Neural progenitor cell (in vitro differentiated cells): Measurements from ENCODE around the gene NIBAN1. TPM values are rescaled to one million over a fixed set of nuclear protein-coding genes. Genes with fewer than 3 reads are reported as not detected.

Experiments
- DNase-seq: peaks from one replicate; pipeline ENCODE4 v3.0.0-alpha.2; 2016; ENCODE audit warnings: low spot score
- H2AFZ ChIP-seq: fragments of 200-600 bp; sonication (generic); replicated peaks from 2 replicates; pipeline ENCODE4 v1.6.1; 2016; ENCODE audit warnings: antibody characterized with exemption
- H3F3A ChIP-seq: fragments of 200-600 bp; sonication (generic); 2 replicates; pipeline ENCODE4 v1.6.1; 2016; ENCODE audit warnings: antibody characterized with exemption, low read depth
- H3K27ac ChIP-seq: fragments of 200-600 bp; sonication (generic); 2 replicates; pipeline ENCODE4 v1.5.1; 2016; ENCODE audit warnings: mild to moderate bottlenecking
- H3K27me3 ChIP-seq: fragments of 200-600 bp; sonication (generic); 2 replicates; pipeline ENCODE4 v1.6.1; 2016; ENCODE audit warnings: mild to moderate bottlenecking, moderate library complexity
- H3K36me3 ChIP-seq: fragments of 200-600 bp; sonication (generic); 2 replicates; pipeline ENCODE4 v1.5.1; 2016
- H3K4me1 ChIP-seq: fragments of 200-600 bp; sonication (generic); 2 replicates; pipeline ENCODE4 v1.6.1; 2016; ENCODE audit warnings: mixed run types
- H3K4me2 ChIP-seq: fragments of 200-600 bp; sonication (generic); 2 replicates; pipeline ENCODE4 v1.6.1; 2016
- H3K4me3 ChIP-seq: fragments of 200-600 bp; sonication (generic); 2 replicates; pipeline ENCODE4 v1.5.1; 2016
- H3K79me2 ChIP-seq: fragments of 200-600 bp; sonication (generic); 2 replicates; pipeline ENCODE4 v1.6.1; 2016; ENCODE audit warnings: low read depth
- H3K9ac ChIP-seq: fragments of 200-600 bp; sonication (generic); 2 replicates; pipeline ENCODE4 v1.6.1; 2016
- H3K9me3 ChIP-seq: fragments of 200-600 bp; sonication (generic); 2 replicates; pipeline ENCODE4 v1.5.1; 2016; ENCODE audit warnings: low read depth
- H4K20me1 ChIP-seq: fragments of 200-600 bp; sonication (generic); 2 replicates; pipeline ENCODE4 v1.6.1; 2016; ENCODE audit warnings: low read depth
- H3K27ac Mint-ChIP-seq: 3 replicates; pipeline ENCODE4 v1.8.0; 2021; ENCODE audit warnings: mixed read lengths
- H3K27me3 Mint-ChIP-seq: 2 replicates; pipeline ENCODE4 v1.8.0; 2022; ENCODE audit warnings: low read depth, mild to moderate bottlenecking, inconsistent platforms, moderate library complexity, mixed read lengths; ENCODE audit not compliant: insufficient read depth
- H3K36me3 Mint-ChIP-seq: 3 replicates; pipeline ENCODE4 v1.8.0; 2021; ENCODE audit warnings: mixed read lengths
- H3K4me1 Mint-ChIP-seq: 3 replicates; pipeline ENCODE4 v1.8.0; 2021; ENCODE audit warnings: mixed read lengths
- H3K4me3 Mint-ChIP-seq: 3 replicates; pipeline ENCODE4 v1.8.0; 2021; ENCODE audit warnings: mild to moderate bottlenecking, moderate library complexity, mixed read lengths
- H3K9me3 Mint-ChIP-seq: 3 replicates; pipeline ENCODE4 v1.8.0; 2020; ENCODE audit warnings: mixed read lengths
- CTCF ChIP-seq: fragments of 200-600 bp; sonication (generic); IDR thresholded peaks from 2 replicates; pipeline ENCODE4 v1.5.1; 2017; ENCODE audit warnings: antibody characterized with exemption, mild to moderate bottlenecking
- EZH2 ChIP-seq: fragments of 200-600 bp; sonication (generic); IDR thresholded peaks from 2 replicates; pipeline ENCODE4 v1.6.1; 2017; ENCODE audit warnings: antibody characterized with exemption, mild to moderate bottlenecking, moderate library complexity
- EZH2phosphoT487 ChIP-seq: fragments of 200-600 bp; sonication (generic); IDR thresholded peaks from 2 replicates; pipeline ENCODE4 v1.6.1; 2017; ENCODE audit warnings: antibody characterized with exemption
- total RNA-seq: library from RNA; depleted of rRNA; stranded (reverse); fragments of >200 nt; gene quantifications from 2 replicates; pipeline ENCODE4 v1.2.3, GENCODE V29; 2015; ENCODE audit warnings: low replicate concordance

Gene NIBAN1
- total RNA-seq, 1 donor from 2014 or later: 0.36 TPM

DNA sequence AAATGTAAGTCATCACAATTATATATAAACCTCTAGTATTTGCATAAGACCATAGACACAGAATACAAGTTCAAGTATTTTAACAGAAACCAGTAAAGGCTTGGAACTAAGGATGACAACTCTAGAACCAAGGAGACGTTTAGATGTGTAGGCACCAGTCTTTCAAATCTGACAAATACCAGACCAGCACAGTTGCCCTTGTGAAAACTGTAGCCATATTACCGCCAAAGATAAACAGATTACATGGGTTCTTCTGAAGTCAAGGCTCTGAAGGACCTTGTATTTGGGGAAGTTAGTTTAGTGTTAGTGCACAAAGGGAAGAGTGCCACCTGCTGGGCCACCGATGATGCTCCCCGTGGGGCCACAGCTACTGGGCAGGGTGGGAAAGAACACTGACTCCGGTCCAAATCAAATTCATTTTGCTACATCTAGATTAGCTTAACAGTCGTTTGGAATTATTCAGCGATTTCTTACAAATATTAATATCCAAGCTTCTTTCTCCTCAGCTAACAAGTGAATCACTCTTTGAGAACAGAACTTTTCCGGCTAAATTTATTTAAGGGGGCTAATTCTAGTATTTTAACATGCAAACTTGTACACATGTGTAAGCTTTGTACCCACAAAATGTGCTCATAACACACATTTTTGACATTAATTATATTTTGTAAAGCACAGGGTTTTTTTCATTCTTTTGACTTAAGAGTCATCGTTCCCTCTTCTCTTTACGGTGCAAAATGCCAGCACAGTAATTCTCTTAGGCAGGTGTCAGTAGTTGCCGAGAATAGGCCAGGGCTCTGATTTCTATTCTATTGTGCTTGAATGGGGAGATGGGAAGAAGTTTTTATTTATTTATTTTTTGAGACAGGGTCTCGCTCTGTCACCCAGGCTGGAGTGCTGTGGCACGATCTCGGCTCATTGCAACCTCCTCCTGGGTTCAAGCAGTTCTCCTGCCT lies 8.0 kb upstream of the NIBAN1 start:
- Mint-ChIP-seq H3K27me3 (peaks cover 2% of the 10 kb centered on the region), H3K4me1 (peaks cover 9% of the 10 kb centered on the region), H3K27ac (no peak overlapping the region), H3K4me3 (no peak overlapping the region), H3K9me3 (no peaks in the 10 kb centered on the region), H3K36me3 (no peaks in the 10 kb centered on the region)
- TF ChIP-seq EZH2phosphoT487 (no peak), CTCF (peak; percentile 72)
- no peaks in the 10 kb centered on the region for H3K79me2 ChIP-seq
- no peak overlapping the region for H3K9ac ChIP-seq
- H3K27ac ChIP-seq: no peak overlapping the region
- H3K36me3 ChIP-seq: no peaks in the 10 kb centered on the region
- H3K4me3 ChIP-seq: no peak overlapping the region
- no peak overlapping the region for H2AFZ ChIP-seq
- H3K9me3 ChIP-seq: no peaks in the 10 kb centered on the region
- no peak overlapping the region for H3K4me2 ChIP-seq
- no peaks in the 10 kb centered on the region for H3F3A ChIP-seq
- H4K20me1 ChIP-seq: no peaks in the 10 kb centered on the region
- H3K4me1 ChIP-seq: no peaks in the 10 kb centered on the region
- peak; percentile 67 for DNase-seq
- H3K27me3 ChIP-seq: peaks cover 3% of the 10 kb centered on the region

GRCh38 chr1:184980726-184981125 lies 6.4 kb upstream of the NIBAN1 start:
- Histone ChIP-seq H3K4me3 (no peak overlapping the region), H3K27me3 (peaks cover 19% of the 10 kb centered on the region), H3K27ac (no peak overlapping the region), H2AFZ (no peak overlapping the region), H3K9ac (no peak overlapping the region), H3K9me3 (no peaks in the 10 kb centered on the region), H3F3A (no peaks in the 10 kb centered on the region), H3K4me2 (no peak overlapping the region), H4K20me1 (no peaks in the 10 kb centered on the region), H3K36me3 (no peaks in the 10 kb centered on the region), H3K4me1 (no peaks in the 10 kb centered on the region), H3K79me2 (no peaks in the 10 kb centered on the region)
- TF ChIP-seq EZH2: no peak
- no peak for TF ChIP-seq CTCF
- no peak for TF ChIP-seq EZH2phosphoT487
- no peaks in the 10 kb centered on the region for H3K9me3 Mint-ChIP-seq
- peaks cover 1% of the 10 kb centered on the region for H3K4me1 Mint-ChIP-seq
- no peak overlapping the region for H3K4me3 Mint-ChIP-seq
- H3K27me3 Mint-ChIP-seq: peaks cover 2% of the 10 kb centered on the region
- no peaks in the 10 kb centered on the region for H3K36me3 Mint-ChIP-seq
- no peak overlapping the region for H3K27ac Mint-ChIP-seq
- DNase-seq: no peak

DNA sequence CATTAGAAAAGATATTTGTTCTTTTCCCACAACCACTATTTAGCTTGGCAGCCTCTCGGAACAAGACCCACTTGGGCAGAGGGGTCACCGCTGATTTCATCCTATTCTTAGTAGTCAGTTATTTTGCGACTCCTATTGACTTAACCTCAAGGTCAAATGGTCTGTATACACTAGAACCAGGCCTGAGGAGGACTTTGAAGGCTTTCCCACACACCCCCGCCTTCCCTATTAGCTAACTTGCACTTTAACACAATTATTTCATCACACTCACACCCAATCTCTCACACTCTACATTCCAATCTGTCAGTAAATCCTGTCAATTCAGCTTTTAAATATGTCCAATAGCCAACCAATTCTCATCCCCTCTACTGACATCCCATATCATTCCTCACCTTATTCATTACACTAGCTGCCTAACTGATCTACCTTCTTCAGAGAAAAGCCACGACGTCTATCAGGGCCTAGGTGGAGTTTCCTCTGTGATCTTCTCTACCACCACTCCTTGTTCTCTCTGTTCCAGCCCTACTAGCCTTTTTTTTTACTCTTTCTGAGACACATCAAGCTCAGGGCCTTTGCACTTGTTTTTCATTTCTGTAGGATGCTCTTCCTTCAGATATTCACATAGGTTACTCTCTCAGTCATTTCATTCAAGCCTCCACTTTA lies 1.0 kb upstream of the NIBAN1 start:
- no peaks in the 10 kb centered on the region for H3K36me3 Mint-ChIP-seq
- Histone ChIP-seq H3K79me2 (no peaks in the 10 kb centered on the region), H3K27ac (no peak overlapping the region), H3K9me3 (no peaks in the 10 kb centered on the region), H3F3A (no peaks in the 10 kb centered on the region), H4K20me1 (peaks cover 6% of the 10 kb centered on the region), H3K36me3 (no peaks in the 10 kb centered on the region), H3K4me3 (no peak overlapping the region), H2AFZ (no peak overlapping the region), H3K4me2 (no peak overlapping the region), H3K27me3 (peaks cover 66% of the 10 kb centered on the region), H3K9ac (no peak overlapping the region), H3K4me1 (no peaks in the 10 kb centered on the region)
- H3K4me3 Mint-ChIP-seq: peak overlapping the region; percentile 16
- peaks cover 21% of the 10 kb centered on the region for H3K27me3 Mint-ChIP-seq
- H3K27ac Mint-ChIP-seq: no peak overlapping the region
- no peak for TF ChIP-seq CTCF
- TF ChIP-seq EZH2phosphoT487: no peak
- no peak for TF ChIP-seq EZH2
- DNase-seq: no peak
- H3K4me1 Mint-ChIP-seq: peaks cover 5% of the 10 kb centered on the region
- peaks cover 2% of the 10 kb centered on the region for H3K9me3 Mint-ChIP-seq
